ENCODE data around the gene PEPD. TPM values are rescaled to one million over a fixed set of nuclear protein-coding genes. Genes with fewer than 3 reads are reported as not detected.

The PEPD gene
- total and polyA plus RNA-seq, 2 of the 4 experiments (the other 2 are of a cell fraction), result 36.7 to 88.4 TPM

GRCh38 chr19:33487901-33488800 is 33.4 kb downstream of the PEPD start:
- dilution Hi-C loops (cut with HindIII; ENCODE audit: low sequenced_read_pairs, unreplicated experiment), result no loop called here
- Histone ChIP-seq H3K27ac (ENCODE audit: insufficient read depth, low read length) (no peak overlapping the region), H3K56ac (ENCODE audit: extremely low read depth, insufficient read depth, low read length) (no peak overlapping the region), H3K9ac (ENCODE audit: low read depth, low read length) (no peak overlapping the region), H4K91ac (ENCODE audit: insufficient read depth, low read depth, low read length) (no peak overlapping the region), H4K8ac (ENCODE audit: low read depth in 2 of 2, low read length in 2 of 2) (no peak overlapping the region), H3K9me1 (ENCODE audit: insufficient read depth, low read length) (peaks cover 4% of the 10 kb centered on the region), H3K9me3 (ENCODE audit: control insufficient read depth, insufficient read depth, low read length) (peaks cover 4% of the 10 kb centered on the region; the same call in 1 of the 2 replicates), H3K18ac (ENCODE audit: low read depth, low read length) (no peak overlapping the region), H3K4me2 (ENCODE audit: low read depth, low read length) (no peak overlapping the region), H2BK120ac (ENCODE audit: low read depth, low read length) (no peak overlapping the region), H3K79me1 (ENCODE audit: low read depth in 1 of 2, low read length in 2 of 2) (no peaks in the 10 kb centered on the region), H3K36me3 (ENCODE audit: control insufficient read depth, insufficient read depth, low read length) (0 out of 2 replicates have a peak, but pooled peaks cover 3% of the 10 kb centered on the region), H3K14ac (replicated peaks; ENCODE audit: low read depth, low read length) (no peak overlapping the region), H2BK20ac (ENCODE audit: low read depth, low read length) (no peak overlapping the region), H2BK5ac (ENCODE audit: low read depth, low read length, poor library complexity, severe bottlenecking) (no peak overlapping the region), H2AK5ac (ENCODE audit: low read depth, low read length) (no peak overlapping the region), H2AFZ (replicated peaks; ENCODE audit: low read length, poor library complexity) (no peak overlapping the region), H3K4ac (ENCODE audit: low read depth, low read length) (no peak overlapping the region), H3K23ac (ENCODE audit: low read depth, low read length) (no peak overlapping the region), H2BK15ac (ENCODE audit: low read depth, low read length) (no peak overlapping the region), H3K27me3 (ENCODE audit: control insufficient read depth, insufficient read depth, low read length) (no peaks in the 10 kb centered on the region), H3K4me3 (ENCODE audit: insufficient read depth, low read depth, low read length) (no peak overlapping the region), H2AK9ac (replicated peaks; ENCODE audit: low read depth, low read length, poor library complexity) (no peak overlapping the region), H4K20me1 (ENCODE audit: insufficient read depth, low read length) (no peaks in the 10 kb centered on the region), H3K4me1 (ENCODE audit: control insufficient read depth, insufficient read depth, low read length) (no peaks in the 10 kb centered on the region), H4K5ac (ENCODE audit: low read depth, low read length) (no peak overlapping the region)
- 76% methylated on average over 3 of the region's 16 CpGs; no CpG with 5 or more reads in 1 of the 2 experiments for WGBS, 2 experiments (ENCODE audit: extremely low coverage in 2 of 2, insufficient read length in 1 of 2)
- in situ Hi-C loops (cut with MboI; ENCODE audit: low sequenced_read_pairs), result no loop called here
- no TSS peak for BruUV-seq (replicated peaks)
- intact Hi-C loops (cut with micrococcal nuclease), result no loop called here
- ATAC-seq (ENCODE audit: low read depth) (no peak), DNase-seq (no peak)
- ChIA-PET POLR2A (ENCODE audit: unreplicated experiment) (no interaction called here), CTCF (no interaction called here)
- TF ChIP-seq NFE2L2 (IDR thresholded peaks at IDR 0.05; ENCODE audit: low read depth, low read length) (no peak), MXI1 (IDR thresholded peaks at IDR 0.05; ENCODE audit: borderline replicate concordance, low read depth, low read length) (no peak), SMC3 (IDR thresholded peaks at IDR 0.05; ENCODE audit: low read depth, low read length) (no peak), RFX5 (IDR thresholded peaks at IDR 0.05; ENCODE audit: low read depth, low read length) (no peak), RAD21 (IDR thresholded peaks at IDR 0.05; ENCODE audit: low read length) (no peak), CEBPB (IDR thresholded peaks at IDR 0.05; ENCODE audit: low read depth, low read length) (no peak), USF2 (IDR thresholded peaks at IDR 0.05; ENCODE audit: low read depth, low read length) (no peak), BHLHE40 (IDR thresholded peaks at IDR 0.05; ENCODE audit: low read depth, low read length) (no peak), RCOR1 (IDR thresholded peaks at IDR 0.05; ENCODE audit: insufficient replicate concordance, low read length) (no peak)
